K562 (cell line): ENCODE results near the gene TMEM33. TPM values are rescaled to one million over a fixed set of nuclear protein-coding genes. Genes with fewer than 3 reads are reported as not detected.

Source experiments
- ATAC-seq: fragments of 200-7000 bp; cut with Tn5 transposase; 3 replicates; pipeline ENCODE4 v1.9.1; 2020; ENCODE audit warnings: moderate library complexity
- BruUV-seq: library from RNA; stranded (reverse); fragments of 400-500 nt; replicated peaks from 2 replicates; lab custom pipeline; 2021; lab: Mats Ljungman, UMichigan
- CTCF ChIA-PET: fragments of 300-600 bp; formaldehyde crosslinking; extraction: SDS; loops from one replicate; lab custom pipeline; 2021; ENCODE audit warnings: low intra/inter-chr PET ratio; lab: Yijun Ruan, JAX
- POLR2A ChIA-PET: fragments of 300-600, 350-650 bp; sonication (Branson Sonifier 250); formaldehyde crosslinking; extraction: SDS; loops from one replicate; lab custom pipeline; 2021; ENCODE audit warnings: antibody characterized with exemption, inconsistent platforms; lab: Yijun Ruan, JAX
- DNase-seq, 4 experiments: peaks; one replicate each; pipeline versions ENCODE4 v3.0.0 to v3.0.0-alpha.2; 2011 to 2018; ENCODE audit warnings: low spot score in 3 of 4, mixed read lengths in 3 of 4; ENCODE audit errors: extremely low read depth in 1 of 4
- FAIRE-seq: peaks from 2 replicates; lab custom pipeline; 2011; peaks lifted over from hg19 to GRCh38; lab: Jason Lieb, UNC
- H2AFZ ChIP-seq: 2 replicates; pipeline ENCODE4 v1.6.0; 2011; ENCODE audit warnings: low read depth, low read length, control low read depth, inconsistent platforms
- H3K27ac ChIP-seq: fragments of 200-600 bp; 3 replicates; pipeline ENCODE4 v1.8.0; 2011; ENCODE audit warnings: low read depth, mild to moderate bottlenecking, control low read depth, inconsistent platforms, low read length, moderate library complexity, mixed read lengths; ENCODE audit errors: extremely low read depth
- H3K27me3 ChIP-seq, 2 experiments: fragments of 300-600 bp in 1 of 2; 2 replicates in 1 of 2; 3 replicates in 1 of 2; pipeline versions ENCODE4 v1.6.0 to v1.8.0; 2011; ENCODE audit warnings: inconsistent platforms in 2 of 2, low read length in 2 of 2, mild to moderate bottlenecking in 1 of 2, mixed read lengths in 1 of 2, moderate library complexity in 1 of 2; ENCODE audit not compliant: control insufficient read depth in 2 of 2, insufficient read depth in 2 of 2
- H3K36me3 ChIP-seq: fragments of 300-600 bp; 3 replicates; pipeline ENCODE4 v1.8.0; 2011; ENCODE audit warnings: mild to moderate bottlenecking, low read length, inconsistent platforms; ENCODE audit not compliant: control insufficient read depth, insufficient read depth
- H3K4me1 ChIP-seq, 2 experiments: fragments of 200-600 bp in 1 of 2; replicated peaks in 1 of 2; 2 replicates in 1 of 2; 3 replicates in 1 of 2; pipeline versions ENCODE4 v1.5.1 to v1.8.0; 2011; ENCODE audit warnings: inconsistent platforms in 2 of 2, low read length in 2 of 2, mild to moderate bottlenecking in 1 of 2, mixed read lengths in 1 of 2, moderate library complexity in 1 of 2; ENCODE audit not compliant: control insufficient read depth in 2 of 2, insufficient read depth in 2 of 2
- H3K4me2 ChIP-seq: 2 replicates; pipeline ENCODE4 v1.6.1; 2011; ENCODE audit warnings: low read length, control low read depth, inconsistent platforms, mixed read lengths; ENCODE audit not compliant: insufficient read depth
- H3K4me3 ChIP-seq: fragments of 200-600 bp; sonication (generic), shearing (Covaris generic); 2 replicates; pipeline ENCODE4 v1.5.1; 2016; ENCODE audit warnings: control low read depth, inconsistent platforms
- H3K79me2 ChIP-seq: fragments of 200-600 bp; 3 replicates; pipeline ENCODE4 v1.8.0; 2011; ENCODE audit warnings: low read length, inconsistent platforms; ENCODE audit not compliant: control insufficient read depth, insufficient read depth
- H3K9ac ChIP-seq, 2 experiments: 2 replicates each; pipeline versions ENCODE4 v1.6.0 to v1.6.1; 2011; ENCODE audit warnings: low read depth in 2 of 2, low read length in 2 of 2, control low read depth in 1 of 2, inconsistent platforms in 1 of 2, mild to moderate bottlenecking in 1 of 2, mixed read lengths in 1 of 2; ENCODE audit not compliant: insufficient read depth in 1 of 2
- H3K9me1 ChIP-seq: one replicate; pipeline ENCODE4 v1.6.0; 2011; ENCODE audit warnings: inconsistent platforms, mild to moderate bottlenecking, low read length, moderate library complexity; ENCODE audit not compliant: control insufficient read depth, insufficient read depth
- H3K9me3 ChIP-seq: replicated peaks from 2 replicates; pipeline ENCODE4 v1.5.1; 2011; ENCODE audit warnings: low read depth, low read length, inconsistent platforms; ENCODE audit not compliant: control insufficient read depth, insufficient read depth
- H4K20me1 ChIP-seq: replicated peaks from 2 replicates; pipeline ENCODE4 v1.6.1; 2011; ENCODE audit warnings: low read length, inconsistent platforms, mixed read lengths; ENCODE audit not compliant: control insufficient read depth, insufficient read depth
- C11orf30 ChIP-seq: fragments of 450-650 bp; IDR thresholded peaks from 2 replicates; pipeline ENCODE4 v1.6.1; 2016; ENCODE audit warnings: low read depth, mild to moderate bottlenecking
- CCNT2 ChIP-seq: IDR thresholded peaks from 2 replicates; pipeline ENCODE4 v1.6.1; 2011; ENCODE audit warnings: borderline replicate concordance, low read depth, mild to moderate bottlenecking, moderate library complexity, mixed read lengths, low read length; ENCODE audit not compliant: insufficient read length; ENCODE audit errors: extremely low read depth
- COPS2 ChIP-seq: fragments of 450-650 bp; conservative IDR thresholded peaks from 2 replicates; pipeline ENCODE4 v1.6.1; 2016; ENCODE audit warnings: mild to moderate bottlenecking, moderate library complexity
- CREM ChIP-seq: IDR thresholded peaks from 2 replicates; pipeline ENCODE4 v1.6.1; 2014; ENCODE audit warnings: antibody characterized with exemption, low read depth
- DMBX1 ChIP-seq: fragments of 250-450 bp; sonication (Bioruptor Pico); IDR thresholded peaks from 2 replicates; pipeline ENCODE4 v1.8.0; 2022; ENCODE audit warnings: inconsistent platforms, mild to moderate bottlenecking, moderate library complexity, borderline replicate concordance
- PTTG1 ChIP-seq: fragments of 450-650 bp; IDR thresholded peaks from 2 replicates; pipeline ENCODE4 v1.6.1; 2016; ENCODE audit warnings: low read depth, mild to moderate bottlenecking, missing genetic modification characterization, missing compliant biosample characterization
- SREBF1 ChIP-seq: fragments of 150-350 bp; IDR thresholded peaks from 2 replicates; pipeline ENCODE4 v1.6.1; 2014; ENCODE audit warnings: antibody characterized with exemption, low read depth, low read length, borderline replicate concordance
- STAT5B ChIP-seq: fragments of 250-450 bp; sonication (Bioruptor Pico); IDR thresholded peaks from 2 replicates; pipeline ENCODE4 v1.8.0; 2021; ENCODE audit warnings: mild to moderate bottlenecking, inconsistent platforms
- TRIM24 ChIP-seq, 2 experiments: fragments of 450-650 bp; IDR thresholded peaks; 2 replicates each; pipeline ENCODE4 v1.6.1; 2016
- ZC3H8 ChIP-seq: fragments of 450-650 bp; IDR thresholded peaks from 2 replicates; pipeline ENCODE4 v1.6.1; 2017
- ZNF316 ChIP-seq: fragments of 450-650 bp; IDR thresholded peaks from 2 replicates; pipeline ENCODE4 v1.6.1; 2016
- ZNF57 ChIP-seq: fragments of 450-650 bp; formaldehyde crosslinking; IDR thresholded peaks from 2 replicates; pipeline ENCODE4 v1.4.0; 2020; ENCODE audit warnings: mild to moderate bottlenecking, moderate library complexity
- WGBS: fragments of 100-300 bp; shearing (Covaris generic); methylation state at CpG from one replicate; pipeline ENCODE4 v1.1.6; 2016; ENCODE audit warnings: low coverage, mixed read lengths; ENCODE audit not compliant: insufficient coverage; ENCODE audit errors: missing lambda C conversion rate; 5-methylcytosine and 5-hydroxymethylcytosine counted together
- in situ Hi-C: fragments of 300-500 bp; cut with MboI; formaldehyde crosslinking; loops from 4 replicates; pipeline ENCODE4 v1.15.0; 2018; ENCODE audit warnings: inconsistent platforms, mixed read lengths
- intact Hi-C: fragments of 100-400 bp; cut with micrococcal nuclease; formaldehyde crosslinking; loops from 2 replicates; pipeline ENCODE4 v1.14.2; 2022
- polyA plus RNA-seq, 8 experiments: library from polyadenylated mRNA; depleted of rRNA in 4 of 8; stranded (reverse) in 5 of 8; unstranded in 3 of 8; fragments of >200 nt; fragmentation: Nextera tagmentation in 2 of 8; fragmentation: Illumina TruSeq in 1 of 8; extraction: Ambion mirVana in 2 of 8; extraction: Trizol in 1 of 8; gene quantifications; 2 replicates each; pipeline versions ENCODE4 v1.2.1 to v1.2.3, GENCODE V29; 2011 to 2014; ENCODE audit warnings: inconsistent platforms in 1 of 8, missing spikeins in 1 of 8
- total RNA-seq, 7 experiments: library from RNA; depleted of rRNA in 6 of 7; stranded (reverse); fragments of >200 nt in 6 of 7; fragmentation: Illumina TruSeq in 2 of 7; extraction: Trizol in 2 of 7; gene quantifications; 2 replicates each; pipeline versions ENCODE4 v1.2.1 to v1.2.3, GENCODE V29; 2011 to 2021; ENCODE audit warnings: low replicate concordance in 1 of 7
- TF ChIP-seq, protein P1 (sequence below): sonication (generic); formaldehyde crosslinking; IDR thresholded peaks from 2 replicates; pipeline ENCODE4 v1.4.0; 2020; ENCODE audit warnings: mild to moderate bottlenecking, missing genetic modification reagents

Gene TMEM33
- total and polyA plus RNA-seq, 9 of the 15 experiments (the other 6 are each of a cell fraction or from before 2014, with no cell fraction given), result 16.8 to 85.9 (median 67.9) TPM

- Histone ChIP-seq H3K4me1 (no peaks in the 10 kb centered on the region), H3K36me3 (no peaks in the 10 kb centered on the region), H4K20me1 (no peaks in the 10 kb centered on the region), H3K27ac (no peak overlapping the region), H3K9ac (no peak overlapping the region), H3K4me3 (no peak overlapping the region), H2AFZ (no peak overlapping the region), H3K9me3 (no peaks in the 10 kb centered on the region), H3K9me1 (no peaks in the 10 kb centered on the region), H3K79me2 (no peaks in the 10 kb centered on the region), H3K4me2 (no peak overlapping the region), H3K27me3 (peaks cover 5 to 13% of the 10 kb centered on the region in 2 experiments; a peak in 3 of 5 replicates)
- TF ChIP-seq C11orf30 (peak; percentile 19; the same call in 1 of the 2 replicates), ZC3H8 (no peak), SREBF1 (no peak), DMBX1 (CRISPR knock-in tag) (no peak), TRIM24 (IDR thresholded peaks at IDR 0.05) (no peak), ZNF316 (peak; percentile 70)
- CTCF ChIA-PET, result no interaction called here
- FAIRE-seq, result no peak
- in situ Hi-C loops, result no loop called here
- BruUV-seq, result no TSS peak
- intact Hi-C loops, result no loop called here
- ATAC-seq, result no peak
- DNase-seq, result no peak
- POLR2A ChIA-PET, result no interaction called here
Observed at GRCh38 chr4:41896648-41897047, 38.6 kb upstream of the TMEM33 start.

GRCh38 chr4:41897698-41898097, 37.5 kb upstream of the TMEM33 start:
- ChIA-PET POLR2A (no interaction called here), CTCF (no interaction called here)
- DNase-seq (no peak), ATAC-seq (no peak), FAIRE-seq (no peak)
- BruUV-seq, result no TSS peak
- H3K4me3 ChIP-seq, result no peak overlapping the region
- peaks cover 4 to 13% of the 10 kb centered on the region in 2 experiments; a peak in 3 of 5 replicates for H3K27me3 ChIP-seq
- TF ChIP-seq, protein P1, sequence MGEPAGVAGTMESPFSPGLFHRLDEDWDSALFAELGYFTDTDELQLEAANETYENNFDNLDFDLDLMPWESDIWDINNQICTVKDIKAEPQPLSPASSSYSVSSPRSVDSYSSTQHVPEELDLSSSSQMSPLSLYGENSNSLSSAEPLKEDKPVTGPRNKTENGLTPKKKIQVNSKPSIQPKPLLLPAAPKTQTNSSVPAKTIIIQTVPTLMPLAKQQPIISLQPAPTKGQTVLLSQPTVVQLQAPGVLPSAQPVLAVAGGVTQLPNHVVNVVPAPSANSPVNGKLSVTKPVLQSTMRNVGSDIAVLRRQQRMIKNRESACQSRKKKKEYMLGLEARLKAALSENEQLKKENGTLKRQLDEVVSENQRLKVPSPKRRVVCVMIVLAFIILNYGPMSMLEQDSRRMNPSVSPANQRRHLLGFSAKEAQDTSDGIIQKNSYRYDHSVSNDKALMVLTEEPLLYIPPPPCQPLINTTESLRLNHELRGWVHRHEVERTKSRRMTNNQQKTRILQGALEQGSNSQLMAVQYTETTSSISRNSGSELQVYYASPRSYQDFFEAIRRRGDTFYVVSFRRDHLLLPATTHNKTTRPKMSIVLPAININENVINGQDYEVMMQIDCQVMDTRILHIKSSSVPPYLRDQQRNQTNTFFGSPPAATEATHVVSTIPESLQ (CRISPR knock-in tag), result no peak
- TF ChIP-seq CCNT2, result no peak
- TF ChIP-seq CREM, result no peak
- TF ChIP-seq COPS2, result no peak
- TF ChIP-seq STAT5B (CRISPR knock-in tag), result no peak
- no peak for TF ChIP-seq ZNF57
- TF ChIP-seq PTTG1 (tag), result no peak
- no peaks in the 10 kb centered on the region for H3K36me3 ChIP-seq
- no peaks in the 10 kb centered on the region for H3K4me1 ChIP-seq
- H3K27ac ChIP-seq, result no peak overlapping the region
- no peak overlapping the region for H2AFZ ChIP-seq
- H3K9me3 ChIP-seq, result no peaks in the 10 kb centered on the region
- intact Hi-C loops, result no loop called here
- H3K79me2 ChIP-seq, result no peaks in the 10 kb centered on the region
- WGBS, result 0% methylated on average over 1 of the region's 1 CpG
- H4K20me1 ChIP-seq, result no peaks in the 10 kb centered on the region
- no peak overlapping the region for H3K4me2 ChIP-seq
- in situ Hi-C loops, result no loop called here
- H3K9ac ChIP-seq, result no peak overlapping the region
- H3K9me1 ChIP-seq, result no peaks in the 10 kb centered on the region
